Natural killer cell (primary cell): Measurements from ENCODE around the gene NHLRC4. TPM values are rescaled to one million over a fixed set of nuclear protein-coding genes. Genes with fewer than 3 reads are reported as not detected.

Source experiments
- ATAC-seq, 3 donors: fragments of 150-1000 bp in 2 of 3; fragments of 200-7000 bp in 1 of 3; cut with Tn5 transposase; 1 replicate in 1 of 3; 2 replicates in 2 of 3; pipeline ENCODE4 v1.10.0; 2021; ENCODE audit warnings: mild to moderate bottlenecking in 2 of 3, moderate library complexity in 2 of 3
- DNase-seq, 2 donors: peaks; one replicate each; pipeline versions ENCODE4 v3.0.0 to v3.0.0-alpha.2; 2013 to 2021; ENCODE audit warnings: mixed read lengths in 1 of 2
- H3K27ac ChIP-seq: one replicate; pipeline ENCODE4 v1.5.1; 2013; ENCODE audit warnings: mild to moderate bottlenecking, low read length
- H3K27me3 ChIP-seq: one replicate; pipeline ENCODE4 v1.6.1; 2013; ENCODE audit warnings: low read length; ENCODE audit not compliant: control insufficient read depth, insufficient read depth
- H3K36me3 ChIP-seq: one replicate; pipeline ENCODE4 v1.6.1; 2013; ENCODE audit warnings: low read length; ENCODE audit not compliant: control insufficient read depth, insufficient read depth
- H3K4me1 ChIP-seq: one replicate; pipeline ENCODE4 v1.6.1; 2013; ENCODE audit warnings: low read length; ENCODE audit not compliant: control insufficient read depth, insufficient read depth
- H3K4me3 ChIP-seq: one replicate; pipeline ENCODE4 v1.5.1; 2013; ENCODE audit warnings: low read length
- H3K9me3 ChIP-seq: one replicate; pipeline ENCODE4 v1.6.1; 2013; ENCODE audit warnings: low read length; ENCODE audit not compliant: control insufficient read depth, insufficient read depth
- H3K27ac Mint-ChIP-seq, 2 donors: one replicate each; pipeline ENCODE4 v1.8.0; 2022; ENCODE audit warnings: mild to moderate bottlenecking in 2 of 2, mixed read lengths in 2 of 2, moderate library complexity in 1 of 2
- H3K27me3 Mint-ChIP-seq, 2 donors: one replicate each; pipeline ENCODE4 v1.8.0; 2022; ENCODE audit warnings: low read depth in 2 of 2, mixed read lengths in 2 of 2
- H3K36me3 Mint-ChIP-seq: one replicate; pipeline ENCODE4 v1.8.0; 2022; ENCODE audit warnings: mixed read lengths
- H3K4me1 Mint-ChIP-seq, 2 donors: one replicate each; pipeline ENCODE4 v1.8.0; 2022; ENCODE audit warnings: mixed read lengths in 2 of 2
- H3K4me3 Mint-ChIP-seq: one replicate; pipeline ENCODE4 v1.8.0; 2022; ENCODE audit warnings: mild to moderate bottlenecking, moderate library complexity, mixed read lengths
- H3K9me3 Mint-ChIP-seq, 2 donors: one replicate each; pipeline ENCODE4 v1.8.0; 2022; ENCODE audit warnings: mixed read lengths in 2 of 2
- CTCF ChIP-seq: fragments of 200-600 bp; IDR thresholded peaks from one replicate; pipeline ENCODE4 v1.8.0; 2022; ENCODE audit warnings: antibody characterized with exemption
- WGBS: methylation state at CpG from one replicate; pipeline ENCODE4 v1.1.7; 2013; ENCODE audit warnings: missing lambda C conversion rate; ENCODE audit not compliant: insufficient coverage; 5-methylcytosine and 5-hydroxymethylcytosine counted together
- intact Hi-C: fragments of 100-400 bp; cut with micrococcal nuclease; formaldehyde crosslinking; loops from one replicate; pipeline ENCODE4 v1.14.2; 2022
- total RNA-seq, 4 donors: library from RNA; stranded (reverse); fragments of 120-200 nt in 1 of 4; gene quantifications; one replicate each; pipeline versions ENCODE4 v1.2.3 to v1.2.4, GENCODE V29; 2013 to 2022

The NHLRC4 gene
- total RNA-seq, 3 donors from 2014 or later (not counting 1 experiment from before 2014, with no cell fraction given): 0.28 to 0.75 (median 0.35) TPM

DNA sequence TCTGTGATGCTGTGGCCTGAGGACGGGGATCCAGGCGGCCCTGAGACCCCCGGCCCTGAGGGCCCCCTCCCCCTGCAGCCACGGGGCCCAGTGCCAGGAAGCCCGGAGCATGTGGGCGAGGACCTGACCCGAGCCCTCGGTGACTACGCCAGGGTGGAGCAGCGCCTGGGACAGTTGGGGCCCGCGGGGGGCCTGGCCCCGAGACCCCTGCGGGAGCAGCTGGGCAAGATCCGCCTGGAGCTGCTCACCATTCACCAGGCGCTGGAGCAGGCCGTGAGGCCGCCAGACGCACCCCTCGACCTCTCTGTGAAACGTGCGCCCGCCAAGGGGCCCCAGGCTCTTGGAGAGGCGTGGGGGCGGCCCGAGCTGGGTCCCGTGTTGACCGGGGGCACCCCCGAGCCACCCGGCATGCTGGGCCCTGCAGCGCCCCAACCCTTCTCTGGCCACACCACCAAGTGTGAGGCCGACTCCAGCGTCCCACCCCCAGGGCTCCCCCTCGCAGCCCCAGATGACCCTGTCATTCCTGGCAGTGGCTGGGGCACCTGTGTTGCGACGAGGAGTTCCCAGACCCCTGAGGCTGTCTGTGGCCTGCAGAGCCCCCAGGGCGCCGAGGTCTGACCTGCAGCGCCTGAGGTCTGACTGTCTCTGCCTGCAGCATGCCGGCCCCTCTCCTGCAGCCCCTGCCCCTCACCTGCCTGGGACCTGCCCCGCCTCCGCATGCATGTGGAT, 2.0 kb upstream of the NHLRC4 start:
- intact Hi-C loops: no loop called here
- 93% methylated on average over 42 of the region's 42 CpGs for WGBS
- no peaks in the 10 kb centered on the region for H3K27me3 Mint-ChIP-seq
- Histone ChIP-seq H3K4me1 (peaks cover 32% of the 10 kb centered on the region), H3K27ac (no peak overlapping the region), H3K9me3 (no peaks in the 10 kb centered on the region), H3K4me3 (no peak overlapping the region), H3K36me3 (no peaks in the 10 kb centered on the region), H3K27me3 (peaks cover 5% of the 10 kb centered on the region)
- H3K4me3 Mint-ChIP-seq: no peak overlapping the region
- H3K36me3 Mint-ChIP-seq: no peaks in the 10 kb centered on the region
- TF ChIP-seq CTCF: no peak
- peaks cover 0 to 16% of the 10 kb centered on the region in 2 donors for H3K4me1 Mint-ChIP-seq
- no peak for DNase-seq
- no peak for ATAC-seq
- H3K27ac Mint-ChIP-seq: no peak overlapping the region
- H3K9me3 Mint-ChIP-seq: no peaks in the 10 kb centered on the region

DNA sequence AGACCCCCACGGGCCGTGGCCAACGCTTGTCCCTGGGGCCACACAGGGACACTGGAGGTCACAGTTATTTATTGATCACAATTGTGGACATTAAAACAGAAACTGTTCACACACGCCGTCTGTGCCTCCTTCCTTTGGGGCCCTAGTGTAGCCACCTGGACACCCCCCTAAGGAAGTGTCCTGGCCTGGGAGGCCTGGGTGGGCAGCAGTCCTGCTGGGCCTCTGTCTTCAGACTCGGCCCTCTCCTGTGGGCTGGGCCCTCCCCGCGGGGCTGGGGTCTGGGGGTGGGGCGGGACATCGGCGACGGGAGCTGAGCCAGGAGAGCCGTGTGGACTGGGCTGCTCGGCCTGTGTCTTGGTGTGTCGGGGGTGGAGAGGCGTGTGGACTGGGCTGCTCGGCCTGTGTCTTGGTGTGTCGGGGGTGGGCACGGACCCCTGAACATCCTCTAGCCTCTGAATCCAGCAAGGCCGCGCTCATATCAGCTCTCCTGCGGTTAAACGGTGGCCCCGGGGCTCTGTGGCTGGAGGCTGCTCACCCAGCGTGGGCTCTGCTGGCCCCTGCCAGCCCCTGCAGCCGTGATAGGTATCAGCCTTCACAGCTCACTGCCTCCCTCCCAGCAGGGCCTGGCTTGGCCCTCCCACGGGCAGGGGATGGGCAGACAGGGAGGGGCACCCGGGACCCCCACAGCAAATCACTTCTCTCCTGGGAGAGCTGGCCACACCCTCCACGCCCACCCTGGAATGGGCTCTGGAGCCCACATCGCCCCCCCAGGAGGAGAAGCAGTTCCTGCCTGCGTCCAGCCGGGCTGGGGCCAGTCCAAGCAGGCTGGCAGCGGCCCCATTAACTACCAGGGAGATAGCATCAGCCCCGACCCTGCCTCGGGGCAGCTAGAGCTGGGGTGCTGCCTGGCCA, 1.1 kb upstream of the NHLRC4 start:
- Mint-ChIP-seq H3K27me3 (no peaks in the 10 kb centered on the region), H3K9me3 (no peaks in the 10 kb centered on the region), H3K27ac (no peak overlapping the region), H3K4me3 (no peak overlapping the region), H3K4me1 (peaks cover 2 to 19% of the 10 kb centered on the region in 2 donors), H3K36me3 (no peaks in the 10 kb centered on the region)
- H3K36me3 ChIP-seq: no peaks in the 10 kb centered on the region
- no peaks in the 10 kb centered on the region for H3K9me3 ChIP-seq
- peaks cover 5% of the 10 kb centered on the region for H3K27me3 ChIP-seq
- intact Hi-C loops: no loop called here
- no peak for DNase-seq
- H3K4me1 ChIP-seq: peaks cover 37% of the 10 kb centered on the region
- no peak overlapping the region for H3K27ac ChIP-seq
- no peak for ATAC-seq
- H3K4me3 ChIP-seq: no peak overlapping the region
- WGBS: 86% methylated on average over 35 of the region's 35 CpGs
- no peak for TF ChIP-seq CTCF

GRCh38 chr16:567373-568256, 810 bp downstream of the NHLRC4 start:
- 95% methylated on average over 35 of the region's 35 CpGs for WGBS
- ATAC-seq (no peak), DNase-seq (no peak)
- peaks cover 16 to 33% of the 10 kb centered on the region in 2 donors for H3K4me1 Mint-ChIP-seq
- no peaks in the 10 kb centered on the region for H3K9me3 ChIP-seq
- H3K36me3 ChIP-seq: no peaks in the 10 kb centered on the region
- no peaks in the 10 kb centered on the region for H3K36me3 Mint-ChIP-seq
- H3K9me3 Mint-ChIP-seq: no peaks in the 10 kb centered on the region
- intact Hi-C loops: no loop called here
- peak overlapping the region in 1 of 2 donors; percentile 26 for H3K27ac Mint-ChIP-seq
- H3K27ac ChIP-seq: no peak overlapping the region
- H3K4me1 ChIP-seq: peaks cover 43% of the 10 kb centered on the region
- no peak for TF ChIP-seq CTCF
- no peak overlapping the region for H3K4me3 ChIP-seq
- peak overlapping the region; percentile 45 for H3K4me3 Mint-ChIP-seq
- no peaks in the 10 kb centered on the region for H3K27me3 ChIP-seq
- no peaks in the 10 kb centered on the region for H3K27me3 Mint-ChIP-seq
